Measurements from ENCODE around the gene COP1.

The COP1 gene

DNA sequence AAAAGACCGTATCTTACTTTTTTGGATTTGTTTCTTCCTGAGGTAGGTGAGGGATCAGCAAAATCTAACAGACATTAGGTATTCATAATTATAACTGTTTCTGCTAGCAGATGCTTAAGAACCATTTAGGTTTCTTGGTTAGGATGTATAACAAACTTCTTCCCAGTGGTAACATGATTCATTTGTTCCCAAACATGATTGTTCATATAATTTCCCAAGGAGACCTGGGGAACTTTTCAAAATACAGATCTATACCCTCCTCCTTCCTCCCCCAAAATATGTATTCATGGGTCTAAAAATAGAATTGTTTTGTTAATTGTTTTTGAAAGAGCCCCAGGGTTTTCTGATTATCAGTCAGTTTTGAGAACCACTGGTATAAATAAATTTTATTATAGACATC lies 228.2 kb downstream of the COP1 start:
- in situ Hi-C loops (cut with MboI; ENCODE audit: low sequenced_read_pairs), result no loop called here

DNA sequence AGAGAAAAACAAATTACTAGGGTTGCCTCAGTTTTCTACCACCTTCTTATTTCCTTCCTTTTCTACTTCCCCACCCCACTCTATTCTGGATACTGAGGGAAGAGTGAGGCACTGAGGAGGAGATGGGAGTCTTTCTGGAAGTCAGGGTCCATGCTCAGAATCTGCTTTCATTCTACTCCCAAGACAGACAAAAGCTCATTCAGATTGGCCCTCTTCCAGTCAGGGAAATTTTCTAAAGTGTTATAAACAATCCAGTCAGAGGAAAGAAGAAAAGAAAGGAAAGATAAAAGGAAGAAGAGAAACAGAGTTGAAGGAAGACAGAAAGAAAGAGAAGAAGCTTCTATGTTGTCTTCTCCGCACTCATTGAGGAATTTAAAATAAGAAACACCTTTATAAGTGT lies 228.6 kb downstream of the COP1 start:
- in situ Hi-C loops (cut with MboI; ENCODE audit: low sequenced_read_pairs), result no loop called here

DNA sequence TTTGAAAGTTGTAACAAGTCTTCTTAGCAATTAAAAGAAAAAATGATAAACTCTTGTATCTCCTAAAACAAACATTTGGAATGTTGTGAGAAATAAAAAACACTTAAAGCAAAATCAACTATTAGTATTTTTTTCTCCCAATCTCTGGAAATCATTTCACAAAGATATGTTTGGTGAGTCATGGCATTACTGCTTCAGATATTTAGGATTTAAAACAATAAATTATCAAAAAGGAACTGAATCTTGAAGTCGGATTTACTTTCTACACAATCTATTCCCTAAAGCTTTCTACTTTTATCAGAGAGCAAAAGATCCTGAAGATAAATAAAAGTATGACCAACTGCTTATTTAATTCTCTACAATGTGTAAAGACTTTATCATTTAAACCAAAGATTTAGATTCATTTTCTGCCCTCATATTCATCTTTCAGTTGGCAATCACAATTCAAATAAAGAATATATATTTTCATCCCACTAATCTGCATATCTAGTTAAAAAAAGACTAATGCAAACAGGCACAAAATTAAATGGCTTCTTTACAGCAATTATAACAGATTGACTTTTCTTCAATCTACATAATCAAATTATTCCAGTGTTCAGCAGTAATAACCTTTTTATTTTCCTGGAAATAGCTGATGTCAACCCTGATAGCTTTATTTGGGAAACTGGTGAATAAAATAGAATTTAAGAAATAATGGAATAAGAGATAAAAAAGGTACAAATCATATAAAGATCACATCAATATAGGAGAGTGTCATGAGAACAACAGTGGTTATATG lies 230.0 kb downstream of the COP1 start:
- in situ Hi-C loops (cut with MboI; ENCODE audit: low sequenced_read_pairs), result no loop called here

DNA sequence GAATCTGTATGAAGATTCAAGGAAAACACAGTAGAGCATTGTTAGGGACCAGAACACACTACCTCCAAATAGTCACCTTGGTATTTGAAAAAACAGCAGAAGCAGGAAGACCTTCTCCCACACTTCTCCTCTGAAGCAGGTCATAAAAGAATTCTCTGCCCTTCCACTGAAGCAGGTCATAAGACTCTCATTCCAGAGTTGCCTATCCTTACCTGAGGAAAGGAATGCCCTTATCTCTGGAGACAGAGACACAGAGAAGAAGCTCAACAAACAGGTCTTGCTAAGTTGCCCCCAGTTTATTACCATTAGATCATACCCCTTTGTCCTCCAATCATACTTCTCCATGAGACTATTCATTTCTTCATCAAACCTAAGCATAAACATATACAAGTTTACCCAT lies 237.9 kb downstream of the COP1 start:
- in situ Hi-C loops (cut with MboI; ENCODE audit: low sequenced_read_pairs), result no loop called here

DNA sequence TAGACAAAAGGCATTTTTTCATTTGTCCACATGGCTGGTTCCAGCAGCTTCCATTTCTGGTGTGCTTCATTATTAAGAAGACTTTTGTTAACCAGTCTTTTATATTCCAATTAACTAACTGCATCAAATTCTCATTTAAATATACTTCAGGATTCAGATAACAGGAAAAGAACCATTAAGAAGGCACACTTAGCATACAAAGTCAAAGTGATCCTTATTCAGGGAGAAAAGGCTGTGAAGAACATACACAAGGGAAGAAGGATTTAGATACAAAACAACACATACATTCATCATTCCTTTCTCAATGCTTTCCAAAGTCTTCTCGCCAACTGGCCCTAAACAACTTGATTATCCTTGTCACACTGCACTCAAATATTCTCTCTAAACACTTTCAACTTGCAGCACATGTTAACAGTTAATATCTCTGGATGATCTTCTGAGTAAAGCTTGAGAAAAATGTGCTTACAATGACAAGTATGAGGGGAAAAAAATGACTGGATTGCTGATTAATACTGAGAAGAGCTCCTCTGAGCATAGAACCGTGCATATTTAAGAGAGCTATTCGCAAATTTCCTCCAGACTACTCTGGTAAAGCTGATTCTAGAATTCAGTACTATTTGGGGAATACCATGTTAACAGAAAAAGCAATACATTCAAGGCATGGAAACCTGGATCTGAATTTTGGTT lies 238.5 kb downstream of the COP1 start:
- in situ Hi-C loops (cut with MboI; ENCODE audit: low sequenced_read_pairs), result no loop called here

DNA sequence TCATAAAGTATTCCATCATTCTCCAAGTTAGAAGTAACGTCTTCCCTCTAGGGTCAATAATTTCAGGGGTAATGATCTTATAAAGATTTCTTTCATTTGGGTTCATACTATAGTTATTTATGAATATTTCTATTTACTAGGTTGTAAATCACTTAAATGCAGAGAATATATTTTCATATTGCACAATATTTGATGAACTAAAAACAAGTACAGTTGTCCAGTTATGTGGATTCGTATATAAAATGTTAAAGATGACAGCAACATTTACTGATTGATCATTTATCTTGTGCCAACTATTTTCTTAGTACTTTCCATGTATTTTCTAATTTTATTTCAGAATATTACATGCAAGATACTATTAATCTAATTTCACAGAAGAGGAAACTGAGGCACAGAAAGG lies 243.3 kb downstream of the COP1 start:
- in situ Hi-C loops (cut with MboI; ENCODE audit: low sequenced_read_pairs), result no loop called here

DNA sequence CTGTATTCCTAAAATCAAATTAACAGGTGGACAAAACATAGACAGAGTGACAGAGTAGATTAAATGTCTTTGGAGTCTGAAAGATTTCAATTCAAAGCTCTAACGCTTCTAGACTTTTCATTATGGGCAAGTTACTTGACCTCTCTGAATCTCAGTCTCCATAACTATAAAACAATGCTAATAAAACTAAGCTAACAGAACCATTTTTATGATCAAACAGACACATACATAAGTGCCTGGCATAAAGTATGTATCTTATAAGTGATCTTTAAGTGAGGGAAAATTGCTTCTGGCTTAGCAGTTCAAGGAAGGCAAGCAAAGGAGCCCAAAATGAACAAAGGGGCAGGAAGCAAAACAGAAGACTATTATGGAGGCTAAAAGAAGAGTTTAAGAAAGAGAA lies 246.9 kb downstream of the COP1 start:
- in situ Hi-C loops (cut with MboI; ENCODE audit: low sequenced_read_pairs), result no loop called here

DNA sequence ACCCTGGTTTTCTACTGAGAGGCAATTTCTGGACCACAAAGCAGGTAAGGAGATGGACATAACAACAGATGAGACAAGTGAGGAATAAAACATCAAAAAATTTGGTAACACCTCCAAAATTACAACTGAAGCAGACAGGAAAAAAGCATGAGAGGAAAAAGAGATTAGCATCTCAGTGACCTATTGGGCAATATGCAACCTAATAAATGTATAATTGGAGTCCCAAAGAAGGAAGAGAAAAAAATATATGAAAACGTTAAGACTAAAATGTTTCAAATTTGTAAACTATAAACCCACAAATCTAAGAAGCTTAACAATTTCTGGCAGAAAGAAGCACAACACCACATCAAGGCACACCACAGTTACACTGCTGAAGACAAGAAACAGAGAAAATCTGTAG lies 255.5 kb downstream of the COP1 start:
- in situ Hi-C loops (cut with MboI; ENCODE audit: low sequenced_read_pairs), result no loop called here

DNA sequence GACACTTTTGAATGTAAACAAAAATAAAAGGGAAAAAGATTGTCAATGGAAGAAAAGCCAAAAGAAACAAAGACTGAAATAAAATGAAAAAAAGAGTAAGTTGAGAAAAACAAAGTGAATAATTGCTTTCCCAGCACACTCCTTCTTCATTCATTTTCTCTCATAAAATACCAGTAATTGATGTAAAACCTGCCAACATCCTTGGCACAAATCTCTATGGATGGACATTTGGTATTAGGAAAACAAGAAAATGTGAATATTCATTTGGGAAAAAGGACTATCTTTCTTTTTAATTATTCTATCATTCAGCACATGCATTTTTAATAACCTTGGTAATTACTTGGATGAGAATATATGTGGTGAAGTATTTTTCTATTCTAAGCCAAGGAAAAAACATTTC lies 259.3 kb downstream of the COP1 start:
- in situ Hi-C loops (cut with MboI; ENCODE audit: low sequenced_read_pairs), result no loop called here

DNA sequence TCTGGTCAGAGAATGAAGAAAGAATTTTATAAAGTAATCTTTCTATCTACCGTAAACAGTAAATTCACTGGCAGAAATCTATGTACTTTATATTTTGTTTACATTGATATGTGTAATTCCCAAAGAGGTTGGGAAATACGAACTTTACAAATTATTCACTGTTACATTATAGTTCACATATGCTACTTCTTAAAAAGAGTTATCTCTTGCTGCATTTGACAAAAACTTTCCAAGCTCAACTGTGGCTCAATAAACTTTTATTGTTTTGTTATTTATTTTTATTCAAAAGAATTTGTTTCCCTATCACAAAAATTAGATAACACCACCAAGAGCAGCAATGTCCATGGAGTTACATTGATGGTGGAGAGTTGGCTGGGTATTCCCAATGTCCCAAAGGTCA lies 262.5 kb downstream of the COP1 start:
- in situ Hi-C loops (cut with MboI; ENCODE audit: low sequenced_read_pairs), result no loop called here

DNA sequence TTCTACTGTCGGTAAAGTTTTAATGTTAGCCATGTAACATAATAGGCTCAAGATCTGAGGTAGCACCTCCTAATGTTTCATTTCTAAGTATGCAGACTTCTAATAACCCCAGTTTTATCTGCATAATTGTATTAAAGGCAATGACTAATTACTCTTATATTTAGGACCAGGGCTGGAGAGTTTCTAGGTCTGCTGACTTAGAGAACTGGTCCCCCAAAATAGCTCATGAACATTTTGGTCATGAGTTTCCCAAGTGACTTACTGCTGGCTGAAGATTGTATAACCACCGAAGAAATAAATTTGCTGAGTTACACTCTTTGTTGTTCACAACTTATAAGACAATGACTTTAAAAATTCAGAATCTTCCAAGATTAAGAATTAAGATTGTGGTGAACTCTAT lies 265.9 kb downstream of the COP1 start:
- in situ Hi-C loops (cut with MboI; ENCODE audit: low sequenced_read_pairs), result no loop called here

DNA sequence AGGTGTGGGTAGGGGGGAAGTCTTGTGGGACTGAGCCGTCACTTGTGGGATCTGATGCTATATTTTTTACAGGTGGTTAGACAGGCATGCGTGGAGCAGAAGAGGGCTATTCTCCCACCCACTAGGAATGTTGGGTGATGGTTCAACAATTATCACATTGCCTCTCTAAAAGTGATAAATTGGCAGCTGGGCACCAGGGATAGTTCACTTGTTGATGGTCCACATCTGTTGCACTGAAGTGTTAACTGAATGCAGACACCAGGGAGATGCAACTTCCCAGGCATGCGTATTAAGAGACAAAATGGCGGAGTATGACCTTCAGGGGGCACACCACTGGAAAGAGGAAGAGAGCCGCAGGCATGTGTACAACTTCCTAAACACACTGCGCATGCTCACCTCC lies 270.4 kb downstream of the COP1 start:
- in situ Hi-C loops (cut with MboI; ENCODE audit: low sequenced_read_pairs), result no loop called here

DNA sequence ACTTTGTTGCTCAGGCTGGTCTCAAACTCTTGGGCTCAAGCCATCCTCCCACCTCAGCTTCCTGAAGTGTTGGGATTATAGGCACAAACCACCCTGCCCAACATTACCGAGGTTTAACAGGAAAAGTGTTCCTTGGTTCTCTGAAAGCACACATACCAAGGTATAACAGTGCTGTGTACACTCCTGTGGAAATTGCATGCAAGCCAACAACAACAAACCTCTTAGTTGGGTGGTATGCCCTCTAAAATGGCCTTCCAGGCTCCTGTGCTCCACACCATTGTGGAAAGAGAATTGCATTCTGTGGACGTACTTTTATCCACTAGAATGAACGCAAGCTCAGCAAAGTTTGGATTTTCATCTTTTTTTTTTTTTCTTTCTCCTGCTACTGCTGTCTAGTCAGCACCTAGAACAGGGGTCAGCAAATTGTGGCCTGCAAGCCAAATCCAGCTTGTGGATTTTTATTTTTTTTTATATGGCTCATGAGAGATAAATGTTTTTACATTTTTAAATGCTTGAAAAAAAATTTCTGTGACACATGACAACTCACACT lies 271.4 kb downstream of the COP1 start:
- in situ Hi-C loops (cut with MboI; ENCODE audit: low sequenced_read_pairs), result no loop called here

DNA sequence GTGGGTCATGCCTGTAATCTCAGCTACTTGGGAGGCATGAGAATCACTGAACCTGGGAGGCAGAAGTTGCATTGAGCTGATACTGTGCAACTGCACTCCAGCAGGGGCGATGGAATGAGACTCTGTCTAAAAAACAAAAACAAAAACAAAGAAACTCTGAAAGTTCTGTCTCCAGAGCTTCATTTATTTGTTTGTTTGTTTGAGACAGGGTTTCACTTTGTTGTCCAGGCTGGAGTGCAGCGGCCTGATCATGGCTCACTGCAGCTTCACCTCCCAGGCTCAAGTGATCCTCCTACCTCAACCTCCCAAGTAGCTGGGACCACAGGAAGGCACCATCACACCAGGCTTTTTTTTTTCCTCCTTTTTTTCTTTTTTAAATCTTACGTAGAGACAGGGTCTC lies 271.9 kb downstream of the COP1 start:
- in situ Hi-C loops (cut with MboI; ENCODE audit: low sequenced_read_pairs), result no loop called here

DNA sequence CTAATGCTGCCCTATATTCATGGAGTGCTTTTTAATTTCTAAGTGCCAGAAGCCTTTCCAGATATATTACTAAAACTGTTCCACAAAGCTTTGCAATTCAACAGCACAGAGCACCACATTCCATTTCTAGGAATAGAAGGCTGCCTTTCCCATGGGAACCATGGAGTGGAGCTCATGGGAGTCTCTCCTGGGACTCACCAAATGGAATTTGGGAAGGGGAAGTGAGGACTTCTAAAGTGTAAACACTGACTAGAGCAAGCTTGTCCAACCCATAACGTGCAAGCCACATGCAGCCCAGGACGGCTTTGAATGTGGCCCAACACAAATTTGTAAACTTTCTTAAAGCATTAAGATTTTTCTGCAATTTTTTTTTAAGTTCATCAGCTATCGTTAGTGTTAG lies 273.3 kb downstream of the COP1 start:
- in situ Hi-C loops (cut with MboI; ENCODE audit: low sequenced_read_pairs), result no loop called here

DNA sequence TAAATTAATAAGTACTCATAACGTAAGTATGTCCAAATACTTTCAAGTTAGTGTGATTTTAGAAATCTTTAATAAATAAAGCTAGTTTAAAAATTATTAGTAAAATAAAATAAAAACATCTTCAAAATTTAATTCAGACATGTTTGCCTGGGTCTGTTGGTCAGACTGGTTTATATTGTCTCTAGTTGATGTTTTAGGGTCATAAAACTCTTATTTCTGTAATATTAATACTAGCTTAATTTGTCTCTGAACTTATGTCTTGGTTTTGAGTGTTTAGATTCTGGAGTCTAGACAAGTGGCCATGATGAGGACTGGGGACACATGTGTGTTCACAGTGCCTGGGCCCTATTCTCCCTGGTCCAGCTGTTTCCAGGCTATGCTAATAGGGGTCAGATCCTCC lies 279.1 kb downstream of the COP1 start:
- in situ Hi-C loops (cut with MboI; ENCODE audit: low sequenced_read_pairs), result no loop called here

DNA sequence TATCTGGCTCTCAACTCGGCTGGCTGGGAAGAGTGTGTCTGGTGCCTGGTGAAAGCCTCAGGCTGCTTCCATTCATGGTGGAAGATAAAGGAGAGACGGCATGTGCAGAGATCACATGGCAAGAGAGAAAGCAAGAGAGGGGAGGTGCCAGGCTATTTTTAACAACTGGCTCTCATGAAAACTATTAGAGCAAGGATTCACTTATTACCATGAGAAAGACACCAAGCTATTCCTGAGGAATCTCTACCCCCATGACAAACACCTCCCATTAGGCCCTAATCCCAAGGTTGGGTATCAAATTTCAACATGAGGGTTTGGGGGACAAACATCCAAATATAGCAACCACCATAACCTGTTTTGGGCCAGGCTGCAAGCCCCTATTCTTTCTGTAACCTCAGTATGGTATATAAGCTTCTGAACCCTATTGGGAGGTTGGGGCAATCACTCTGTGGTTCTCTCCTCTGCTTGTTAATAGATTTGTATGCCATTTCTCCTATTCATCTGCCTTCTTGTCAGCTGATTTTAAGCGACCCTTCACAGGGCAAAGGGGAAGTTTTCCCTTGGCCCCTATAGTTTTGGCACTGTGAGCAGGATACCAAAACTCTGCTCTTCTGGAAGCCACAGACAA lies 284.7 kb downstream of the COP1 start:
- in situ Hi-C loops (cut with MboI; ENCODE audit: low sequenced_read_pairs), result no loop called here

DNA sequence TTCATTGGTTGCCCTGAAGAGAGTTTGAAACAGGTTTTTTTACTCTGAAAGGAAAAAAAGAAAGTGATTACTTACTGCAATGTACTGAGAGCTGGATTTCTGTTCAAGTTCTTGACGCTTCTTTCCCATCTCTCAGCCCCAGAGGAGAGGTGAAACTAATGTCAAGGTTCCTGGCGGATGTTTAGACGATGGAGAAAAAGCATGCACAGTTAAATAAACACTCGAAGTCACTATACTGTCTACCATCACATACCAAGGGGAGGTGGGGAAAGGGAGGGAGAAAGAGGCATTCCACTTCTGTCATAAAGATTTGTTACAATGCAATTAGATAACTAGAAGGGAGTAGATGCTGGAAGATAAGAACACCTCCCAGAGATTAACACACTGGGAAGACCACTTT lies 286.7 kb downstream of the COP1 start:
- in situ Hi-C loops (cut with MboI; ENCODE audit: low sequenced_read_pairs), result no loop called here

DNA sequence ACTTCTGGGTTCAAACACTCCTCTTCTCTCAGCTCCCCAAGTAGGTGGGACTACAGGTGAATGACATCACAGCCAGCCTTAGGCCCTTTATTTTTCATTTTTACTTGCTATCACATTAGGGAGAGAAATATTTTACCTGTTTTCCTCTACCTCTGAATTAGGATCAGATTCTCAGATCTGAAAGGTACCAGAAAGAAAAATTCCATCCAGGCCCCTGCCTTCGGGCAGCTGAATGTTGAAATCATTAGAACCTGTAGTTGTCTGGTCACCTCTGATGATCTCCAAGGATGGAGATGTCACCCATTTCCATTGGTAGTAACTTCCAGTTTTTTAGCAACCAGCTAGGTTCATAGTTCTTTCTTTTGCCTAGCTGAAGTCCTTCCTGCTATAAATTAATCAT lies 288.1 kb downstream of the COP1 start:
- in situ Hi-C loops (cut with MboI; ENCODE audit: low sequenced_read_pairs), result no loop called here

DNA sequence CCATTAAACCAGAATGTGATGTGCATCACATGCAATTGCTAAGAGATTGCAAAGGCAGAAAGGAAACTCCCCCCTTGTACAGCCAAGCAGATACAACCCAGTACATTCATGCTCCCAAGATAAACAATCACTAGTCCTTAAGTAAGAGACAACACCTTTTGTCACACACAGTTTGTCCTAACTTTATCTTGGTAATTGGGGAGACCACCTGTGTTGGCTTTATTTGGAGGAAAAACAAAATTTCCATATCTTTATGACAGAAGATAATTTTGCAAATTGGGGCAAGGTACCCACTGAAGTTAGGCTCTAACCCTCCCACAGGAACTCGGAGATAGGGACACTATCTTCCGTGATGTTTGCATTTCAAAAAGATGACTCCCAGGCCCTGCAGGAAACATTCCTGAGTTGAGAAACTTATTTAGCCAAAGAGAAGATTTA lies 288.7 kb downstream of the COP1 start:
- in situ Hi-C loops (cut with MboI; ENCODE audit: low sequenced_read_pairs), result no loop called here

DNA sequence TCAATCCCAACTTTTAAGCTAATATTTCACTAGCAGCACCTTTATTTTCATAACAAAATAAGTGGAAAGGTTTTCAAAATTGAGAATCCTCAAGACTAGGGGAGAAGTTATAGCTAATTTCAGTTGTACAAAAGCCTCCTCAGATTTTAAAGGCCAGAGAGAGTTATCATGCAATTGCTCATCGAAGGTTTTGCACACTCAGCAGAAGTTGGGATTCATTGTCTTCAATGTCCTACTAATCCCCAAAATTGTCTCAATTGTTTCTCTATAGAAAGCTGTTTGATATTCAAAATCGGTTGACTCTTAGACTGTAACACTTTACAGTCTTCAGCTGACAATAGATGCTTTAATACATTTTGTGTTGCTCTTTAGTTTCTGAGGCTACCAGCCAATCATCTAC lies 293.0 kb downstream of the COP1 start:
- in situ Hi-C loops (cut with MboI; ENCODE audit: low sequenced_read_pairs), result no loop called here

DNA sequence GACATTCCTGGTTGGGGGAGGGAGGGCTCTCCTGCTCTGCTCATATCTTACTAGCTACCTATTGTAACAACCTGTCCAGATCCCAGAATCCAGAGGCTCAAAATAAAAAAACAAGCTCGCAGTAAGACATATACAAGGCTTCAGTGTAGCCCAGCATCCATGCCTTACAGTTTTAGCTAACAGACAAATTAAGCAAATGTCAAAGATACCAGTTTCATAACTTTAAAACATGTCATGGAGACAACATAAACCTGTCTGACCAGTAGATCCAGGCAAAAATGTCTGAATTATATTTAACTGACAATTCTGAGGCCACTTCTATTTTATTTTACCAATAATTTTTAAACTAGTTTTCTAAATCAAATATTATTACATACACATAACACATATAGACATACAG lies 295.9 kb downstream of the COP1 start:
- in situ Hi-C loops (cut with MboI; ENCODE audit: low sequenced_read_pairs), result no loop called here
